NCI-H774 (cell line): Measurements from ENCODE around the gene AP5M1.
"Not testable (repeated sequence)": the region's sequence is repeated elsewhere in the genome, so short reads cannot be mapped to it uniquely, and the experiment has no call there.

Experiments
- DNase-seq: peaks from one replicate; lab custom pipeline; 2025; lab: John Stamatoyannopoulos, UW

Gene AP5M1

GRCh38 chr14:57291692-57292647 lies 23.2 kb downstream of the AP5M1 start:
- DNase-seq: no peak

- DNase-seq: no peak
These were observed 25.4 kb downstream of the AP5M1 start for GRCh38 chr14:57293866-57294837.

- no peak for DNase-seq
These were observed 26.5 kb downstream of the AP5M1 start for GRCh38 chr14:57295239-57295638.

GRCh38 chr14:57297852-57298251 lies 29.1 kb downstream of the AP5M1 start:
- DNase-seq: no peak

GRCh38 chr14:57299511-57299910 lies 30.7 kb downstream of the AP5M1 start:
- no peak for DNase-seq

GRCh38 chr14:57302883-57303282 lies 34.1 kb downstream of the AP5M1 start:
- no peak for DNase-seq

- no peak for DNase-seq
These were observed 45.8 kb downstream of the AP5M1 start for GRCh38 chr14:57314396-57315089.

- peak; percentile 45 for DNase-seq
These were observed 48.6 kb downstream of the AP5M1 start for GRCh38 chr14:57317248-57317833.

- no peak for DNase-seq
These were observed 50.9 kb downstream of the AP5M1 start for GRCh38 chr14:57319636-57320192.

- no peak for DNase-seq
These were observed 55.0 kb downstream of the AP5M1 start for GRCh38 chr14:57323721-57324120.

- DNase-seq: no peak
These were observed 57.5 kb downstream of the AP5M1 start for GRCh38 chr14:57326253-57326652.

GRCh38 chr14:57329833-57330232 lies 61.1 kb downstream of the AP5M1 start:
- DNase-seq: no peak

- DNase-seq: not testable (repeated sequence)
These were observed 63.7 kb downstream of the AP5M1 start for GRCh38 chr14:57332475-57332874.

- DNase-seq: not testable (repeated sequence)
These were observed 65.0 kb downstream of the AP5M1 start for GRCh38 chr14:57333726-57334125.

GRCh38 chr14:57343545-57344297 lies 75.0 kb downstream of the AP5M1 start:
- DNase-seq: not testable (repeated sequence)

GRCh38 chr14:57345106-57345505 lies 76.3 kb downstream of the AP5M1 start:
- peak; percentile 46 for DNase-seq

GRCh38 chr14:57346741-57347140 lies 78.0 kb downstream of the AP5M1 start:
- DNase-seq: peak; percentile 16
